HG02623 (cell line): Measurements from ENCODE around the gene GABPB2.
"Not testable (repeated sequence)": the region's sequence is repeated elsewhere in the genome, so short reads cannot be mapped to it uniquely, and the experiment has no call there.

ENCODE experiments used
- ATAC-seq: cut with Tn5 transposase; IDR thresholded peaks from one replicate; pipeline ENCODE4 v1.9.1; 2021; ENCODE audit warnings: moderate library complexity; ENCODE audit not compliant: unreplicated experiment

The GABPB2 gene

GRCh38 chr1:151059109-151060006, 11.2 kb upstream of the GABPB2 start, which contains the start of gene CDC42SE1:
Gene CDC42SE1, minus strand, starts transcription at chr1:151059622. Its CDS starts 3,892 bp downstream, at chr1:151055730.
- peak; percentile 62 for ATAC-seq

- ATAC-seq: no peak
Observed at GRCh38 chr1:151060007-151060656, 10.4 kb upstream of the GABPB2 start, which contains the start of gene MLLT11. Gene MLLT11, plus strand, starts transcription at chr1:151060397. Its CDS starts 6,828 bp downstream, at chr1:151067225.

- no peak for ATAC-seq
Observed at GRCh38 chr1:151060657-151061421, 9.7 kb upstream of the GABPB2 start.

- ATAC-seq: no peak
Observed at GRCh38 chr1:151061704-151062103, 8.9 kb upstream of the GABPB2 start.

GRCh38 chr1:151062741-151063371, 7.7 kb upstream of the GABPB2 start:
- ATAC-seq: no peak

GRCh38 chr1:151065089-151065645, 5.4 kb upstream of the GABPB2 start:
- no peak for ATAC-seq

- ATAC-seq: no peak
Observed at GRCh38 chr1:151067185-151067584, 3.4 kb upstream of the GABPB2 start.

GRCh38 chr1:151069103-151069486, 1.5 kb upstream of the GABPB2 start:
- no peak for ATAC-seq

GRCh38 chr1:151072224-151072623, 1.7 kb downstream of the GABPB2 start:
- ATAC-seq: no peak

- no peak for ATAC-seq
Observed at GRCh38 chr1:151085953-151086559, 15.5 kb downstream of the GABPB2 start.

GRCh38 chr1:151097426-151097825, 26.9 kb downstream of the GABPB2 start:
- not testable (repeated sequence) for ATAC-seq

- no peak for ATAC-seq
Observed at GRCh38 chr1:151098126-151098525, 27.6 kb downstream of the GABPB2 start.

GRCh38 chr1:151104630-151105029, 34.1 kb downstream of the GABPB2 start:
- ATAC-seq: no peak

GRCh38 chr1:151106894-151107293, 36.3 kb downstream of the GABPB2 start:
- ATAC-seq: no peak

- ATAC-seq: no peak
Observed at GRCh38 chr1:151108331-151108730, 37.8 kb downstream of the GABPB2 start.

- no peak for ATAC-seq
Observed at GRCh38 chr1:151113877-151114276, 43.3 kb downstream of the GABPB2 start.

GRCh38 chr1:151124763-151125403, 54.3 kb downstream of the GABPB2 start:
- no peak for ATAC-seq

GRCh38 chr1:151128800-151129199, 58.2 kb downstream of the GABPB2 start:
- ATAC-seq: no peak

- peak; percentile 72 for ATAC-seq
Observed at GRCh38 chr1:151130987-151131586, 60.5 kb downstream of the GABPB2 start.
